K562 (cell line): ENCODE results near the gene NFE2. TPM values are rescaled to one million over a fixed set of nuclear protein-coding genes. Genes with fewer than 3 reads are reported as not detected.

Source experiments
- ATAC-seq: fragments of 200-7000 bp; cut with Tn5 transposase; 3 replicates; pipeline ENCODE4 v1.9.1; 2020; ENCODE audit warnings: moderate library complexity
- BruUV-seq: library from RNA; stranded (reverse); fragments of 400-500 nt; replicated peaks from 2 replicates; lab custom pipeline; 2021; lab: Mats Ljungman, UMichigan
- CTCF ChIA-PET: fragments of 300-600 bp; formaldehyde crosslinking; extraction: SDS; loops from one replicate; lab custom pipeline; 2021; ENCODE audit warnings: low intra/inter-chr PET ratio; lab: Yijun Ruan, JAX
- POLR2A ChIA-PET: fragments of 300-600, 350-650 bp; sonication (Branson Sonifier 250); formaldehyde crosslinking; extraction: SDS; loops from one replicate; lab custom pipeline; 2021; ENCODE audit warnings: antibody characterized with exemption, inconsistent platforms; lab: Yijun Ruan, JAX
- DNase-seq, 4 experiments: peaks; one replicate each; pipeline versions ENCODE4 v3.0.0 to v3.0.0-alpha.2; 2011 to 2018; ENCODE audit warnings: low spot score in 3 of 4, mixed read lengths in 3 of 4; ENCODE audit errors: extremely low read depth in 1 of 4
- FAIRE-seq: peaks from 2 replicates; lab custom pipeline; 2011; peaks lifted over from hg19 to GRCh38; lab: Jason Lieb, UNC
- H2AFZ ChIP-seq: 2 replicates; pipeline ENCODE4 v1.6.0; 2011; ENCODE audit warnings: low read depth, low read length, control low read depth, inconsistent platforms
- H3K27ac ChIP-seq: fragments of 200-600 bp; 3 replicates; pipeline ENCODE4 v1.8.0; 2011; ENCODE audit warnings: low read depth, mild to moderate bottlenecking, control low read depth, inconsistent platforms, low read length, moderate library complexity, mixed read lengths; ENCODE audit errors: extremely low read depth
- H3K27me3 ChIP-seq, 2 experiments: fragments of 300-600 bp in 1 of 2; 2 replicates in 1 of 2; 3 replicates in 1 of 2; pipeline versions ENCODE4 v1.6.0 to v1.8.0; 2011; ENCODE audit warnings: inconsistent platforms in 2 of 2, low read length in 2 of 2, mild to moderate bottlenecking in 1 of 2, mixed read lengths in 1 of 2, moderate library complexity in 1 of 2; ENCODE audit not compliant: control insufficient read depth in 2 of 2, insufficient read depth in 2 of 2
- H3K36me3 ChIP-seq: fragments of 300-600 bp; 3 replicates; pipeline ENCODE4 v1.8.0; 2011; ENCODE audit warnings: mild to moderate bottlenecking, low read length, inconsistent platforms; ENCODE audit not compliant: control insufficient read depth, insufficient read depth
- H3K4me1 ChIP-seq, 2 experiments: fragments of 200-600 bp in 1 of 2; replicated peaks in 1 of 2; 2 replicates in 1 of 2; 3 replicates in 1 of 2; pipeline versions ENCODE4 v1.5.1 to v1.8.0; 2011; ENCODE audit warnings: inconsistent platforms in 2 of 2, low read length in 2 of 2, mild to moderate bottlenecking in 1 of 2, mixed read lengths in 1 of 2, moderate library complexity in 1 of 2; ENCODE audit not compliant: control insufficient read depth in 2 of 2, insufficient read depth in 2 of 2
- H3K4me2 ChIP-seq: 2 replicates; pipeline ENCODE4 v1.6.1; 2011; ENCODE audit warnings: low read length, control low read depth, inconsistent platforms, mixed read lengths; ENCODE audit not compliant: insufficient read depth
- H3K4me3 ChIP-seq: fragments of 200-600 bp; sonication (generic), shearing (Covaris generic); 2 replicates; pipeline ENCODE4 v1.5.1; 2016; ENCODE audit warnings: control low read depth, inconsistent platforms
- H3K79me2 ChIP-seq: fragments of 200-600 bp; 3 replicates; pipeline ENCODE4 v1.8.0; 2011; ENCODE audit warnings: low read length, inconsistent platforms; ENCODE audit not compliant: control insufficient read depth, insufficient read depth
- H3K9ac ChIP-seq, 2 experiments: 2 replicates each; pipeline versions ENCODE4 v1.6.0 to v1.6.1; 2011; ENCODE audit warnings: low read depth in 2 of 2, low read length in 2 of 2, control low read depth in 1 of 2, inconsistent platforms in 1 of 2, mild to moderate bottlenecking in 1 of 2, mixed read lengths in 1 of 2; ENCODE audit not compliant: insufficient read depth in 1 of 2
- H3K9me1 ChIP-seq: one replicate; pipeline ENCODE4 v1.6.0; 2011; ENCODE audit warnings: inconsistent platforms, mild to moderate bottlenecking, low read length, moderate library complexity; ENCODE audit not compliant: control insufficient read depth, insufficient read depth
- H3K9me3 ChIP-seq: replicated peaks from 2 replicates; pipeline ENCODE4 v1.5.1; 2011; ENCODE audit warnings: low read depth, low read length, inconsistent platforms; ENCODE audit not compliant: control insufficient read depth, insufficient read depth
- H4K20me1 ChIP-seq: replicated peaks from 2 replicates; pipeline ENCODE4 v1.6.1; 2011; ENCODE audit warnings: low read length, inconsistent platforms, mixed read lengths; ENCODE audit not compliant: control insufficient read depth, insufficient read depth
- CTCF ChIP-seq, 3 experiments: IDR thresholded peaks in 2 of 3; conservative IDR thresholded peaks in 1 of 3; 2 replicates each; pipeline ENCODE4 v1.5.1; 2011 to 2012; ENCODE audit warnings: low read length in 3 of 3, mild to moderate bottlenecking in 3 of 3, control low read depth in 2 of 3, improper control_type of control experiment in 1 of 3, inconsistent platforms in 1 of 3, low read depth in 1 of 3, mixed read lengths in 1 of 3, moderate library complexity in 1 of 3; ENCODE audit not compliant: insufficient read depth in 2 of 3
- DNMT1 ChIP-seq: fragments of 450-650 bp; IDR thresholded peaks from 2 replicates; pipeline ENCODE4 v1.6.1; 2016; ENCODE audit warnings: antibody characterized with exemption, mild to moderate bottlenecking
- KLF10 ChIP-seq: fragments of 250-450 bp; sonication (Bioruptor Pico); IDR thresholded peaks from 2 replicates; pipeline ENCODE4 v1.6.1; 2021; ENCODE audit warnings: matching md5 sums
- ZNF354B ChIP-seq: fragments of 250-450 bp; sonication (Bioruptor Pico); IDR thresholded peaks from 2 replicates; pipeline ENCODE4 v1.4.0; 2020
- WGBS: fragments of 100-300 bp; shearing (Covaris generic); methylation state at CpG from one replicate; pipeline ENCODE4 v1.1.6; 2016; ENCODE audit warnings: low coverage, mixed read lengths; ENCODE audit not compliant: insufficient coverage; ENCODE audit errors: missing lambda C conversion rate; 5-methylcytosine and 5-hydroxymethylcytosine counted together
- in situ Hi-C: fragments of 300-500 bp; cut with MboI; formaldehyde crosslinking; loops from 4 replicates; pipeline ENCODE4 v1.15.0; 2018; ENCODE audit warnings: inconsistent platforms, mixed read lengths
- intact Hi-C: fragments of 100-400 bp; cut with micrococcal nuclease; formaldehyde crosslinking; loops from 2 replicates; pipeline ENCODE4 v1.14.2; 2022
- polyA plus RNA-seq, 8 experiments: library from polyadenylated mRNA; depleted of rRNA in 4 of 8; stranded (reverse) in 5 of 8; unstranded in 3 of 8; fragments of >200 nt; fragmentation: Nextera tagmentation in 2 of 8; fragmentation: Illumina TruSeq in 1 of 8; extraction: Ambion mirVana in 2 of 8; extraction: Trizol in 1 of 8; gene quantifications; 2 replicates each; pipeline versions ENCODE4 v1.2.1 to v1.2.3, GENCODE V29; 2011 to 2014; ENCODE audit warnings: inconsistent platforms in 1 of 8, missing spikeins in 1 of 8
- total RNA-seq, 7 experiments: library from RNA; depleted of rRNA in 6 of 7; stranded (reverse); fragments of >200 nt in 6 of 7; fragmentation: Illumina TruSeq in 2 of 7; extraction: Trizol in 2 of 7; gene quantifications; 2 replicates each; pipeline versions ENCODE4 v1.2.1 to v1.2.3, GENCODE V29; 2011 to 2021; ENCODE audit warnings: low replicate concordance in 1 of 7
- TF ChIP-seq, protein P1 (sequence below): fragments of 250-450 bp; sonication (Bioruptor Pico); IDR thresholded peaks from 2 replicates; pipeline ENCODE4 v1.8.0; 2022; ENCODE audit warnings: moderate library complexity, mild to moderate bottlenecking, inconsistent platforms

Gene NFE2
- total and polyA plus RNA-seq, 9 of the 15 experiments (the other 6 are each of a cell fraction or from before 2014, with no cell fraction given) = 12.3 to 282 (median 208) TPM

DNA sequence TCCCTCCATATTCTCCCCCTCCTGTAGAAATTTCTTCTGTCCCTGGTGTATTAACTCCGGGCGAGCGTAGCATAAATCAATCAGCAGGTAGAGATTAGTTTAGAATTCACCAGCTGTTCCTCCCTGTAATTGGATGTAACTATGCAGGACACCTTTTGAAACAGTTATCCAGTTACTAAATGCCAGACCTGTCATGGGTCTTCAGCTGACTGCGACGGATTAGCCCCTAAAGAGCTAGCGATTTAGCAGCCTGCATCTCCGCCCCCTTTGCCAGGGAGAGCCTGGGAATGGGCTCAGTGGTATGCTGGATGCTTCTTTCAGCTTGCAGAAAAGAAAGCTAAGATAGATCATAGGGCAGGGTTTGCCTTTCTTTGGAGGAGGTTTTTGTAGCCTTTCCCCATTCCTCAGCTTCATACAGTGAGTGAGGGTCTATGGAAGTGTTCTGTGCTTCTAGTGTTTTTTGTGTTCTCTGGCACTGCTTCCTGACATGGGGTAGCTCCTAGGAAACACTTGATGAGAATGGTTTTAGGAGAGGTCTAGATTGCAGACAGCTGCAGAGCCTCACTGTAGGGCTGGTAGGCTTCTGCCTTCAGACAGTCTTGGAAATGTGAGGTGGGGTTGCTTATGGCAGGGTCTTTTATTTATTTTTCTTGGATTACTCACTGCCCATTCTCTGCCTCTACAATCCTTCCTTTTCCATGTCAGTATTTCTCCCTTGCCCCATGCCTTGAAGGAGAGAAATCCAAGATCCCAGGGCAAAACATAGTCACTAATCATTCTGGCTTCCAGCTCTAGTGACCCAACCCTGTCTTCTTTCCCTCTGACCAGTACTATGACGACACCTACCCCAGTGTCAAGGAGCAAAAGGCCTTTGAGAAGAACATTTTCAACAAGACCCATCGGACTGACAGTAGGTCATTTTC lies 40.8 kb upstream of the NFE2 start (continued):
- no peak for TF ChIP-seq CTCF (IDR thresholded peaks at IDR 0.05 in 2 of 3, conservative IDR thresholded peaks at IDR 0.05 in 1 of 3; ENCODE audit: insufficient read depth in 2 of 3, low read depth in 1 of 3, low read length in 3 of 3)
- no peak for TF ChIP-seq DNMT1
- TF ChIP-seq KLF10 (CRISPR knock-in tag) = no peak

GRCh38 chr12:54340846-54341245 lies 40.0 kb upstream of the NFE2 start:
- Histone ChIP-seq H2AFZ (no peak overlapping the region), H4K20me1 (no peaks in the 10 kb centered on the region), H3K9ac (no peak overlapping the region), H3K4me2 (no peak overlapping the region), H3K36me3 (peaks cover 73% of the 10 kb centered on the region), H3K4me3 (no peak overlapping the region), H3K27me3 (no peaks in the 10 kb centered on the region), H3K9me1 (no peaks in the 10 kb centered on the region), H3K27ac (no peak overlapping the region), H3K4me1 (peaks cover 23 to 39% of the 10 kb centered on the region in 2 experiments), H3K9me3 (no peaks in the 10 kb centered on the region), H3K79me2 (peaks cover 56% of the 10 kb centered on the region)
- intact Hi-C loops = no loop called here
- ChIA-PET POLR2A (interaction anchor here (0.6 to 2.0 kb wide), 5 partner anchors 8 to 51 kb away, joined by 3 to 9 read pairs (median 3); no protein-coding TSS in a partner anchor), CTCF (no interaction called here)
- TF ChIP-seq, protein P1, sequence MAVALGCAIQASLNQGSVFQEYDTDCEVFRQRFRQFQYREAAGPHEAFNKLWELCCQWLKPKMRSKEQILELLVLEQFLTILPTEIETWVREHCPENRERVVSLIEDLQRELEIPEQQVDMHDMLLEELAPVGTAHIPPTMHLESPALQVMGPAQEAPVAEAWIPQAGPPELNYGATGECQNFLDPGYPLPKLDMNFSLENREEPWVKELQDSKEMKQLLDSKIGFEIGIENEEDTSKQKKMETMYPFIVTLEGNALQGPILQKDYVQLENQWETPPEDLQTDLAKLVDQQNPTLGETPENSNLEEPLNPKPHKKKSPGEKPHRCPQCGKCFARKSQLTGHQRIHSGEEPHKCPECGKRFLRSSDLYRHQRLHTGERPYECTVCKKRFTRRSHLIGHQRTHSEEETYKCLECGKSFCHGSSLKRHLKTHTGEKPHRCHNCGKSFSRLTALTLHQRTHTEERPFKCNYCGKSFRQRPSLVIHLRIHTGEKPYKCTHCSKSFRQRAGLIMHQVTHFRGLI (CRISPR knock-in tag) = no peak
- TF ChIP-seq ZNF354B (CRISPR knock-in tag) = no peak
- FAIRE-seq (no peak), ATAC-seq (no peak), DNase-seq (no peak)
- in situ Hi-C loops = no loop called here
- 85% methylated on average over 7 of the region's 7 CpGs for WGBS
- BruUV-seq = no TSS peak
